ENCODE data around the gene COQ3.

The COQ3 gene, protein sequence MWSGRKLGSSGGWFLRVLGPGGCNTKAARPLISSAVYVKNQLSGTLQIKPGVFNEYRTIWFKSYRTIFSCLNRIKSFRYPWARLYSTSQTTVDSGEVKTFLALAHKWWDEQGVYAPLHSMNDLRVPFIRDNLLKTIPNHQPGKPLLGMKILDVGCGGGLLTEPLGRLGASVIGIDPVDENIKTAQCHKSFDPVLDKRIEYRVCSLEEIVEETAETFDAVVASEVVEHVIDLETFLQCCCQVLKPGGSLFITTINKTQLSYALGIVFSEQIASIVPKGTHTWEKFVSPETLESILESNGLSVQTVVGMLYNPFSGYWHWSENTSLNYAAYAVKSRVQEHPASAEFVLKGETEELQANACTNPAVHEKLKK
- total RNA-seq, result 1.5 to 2.4 (median 1.7) reads per million in 3 donors

DNA sequence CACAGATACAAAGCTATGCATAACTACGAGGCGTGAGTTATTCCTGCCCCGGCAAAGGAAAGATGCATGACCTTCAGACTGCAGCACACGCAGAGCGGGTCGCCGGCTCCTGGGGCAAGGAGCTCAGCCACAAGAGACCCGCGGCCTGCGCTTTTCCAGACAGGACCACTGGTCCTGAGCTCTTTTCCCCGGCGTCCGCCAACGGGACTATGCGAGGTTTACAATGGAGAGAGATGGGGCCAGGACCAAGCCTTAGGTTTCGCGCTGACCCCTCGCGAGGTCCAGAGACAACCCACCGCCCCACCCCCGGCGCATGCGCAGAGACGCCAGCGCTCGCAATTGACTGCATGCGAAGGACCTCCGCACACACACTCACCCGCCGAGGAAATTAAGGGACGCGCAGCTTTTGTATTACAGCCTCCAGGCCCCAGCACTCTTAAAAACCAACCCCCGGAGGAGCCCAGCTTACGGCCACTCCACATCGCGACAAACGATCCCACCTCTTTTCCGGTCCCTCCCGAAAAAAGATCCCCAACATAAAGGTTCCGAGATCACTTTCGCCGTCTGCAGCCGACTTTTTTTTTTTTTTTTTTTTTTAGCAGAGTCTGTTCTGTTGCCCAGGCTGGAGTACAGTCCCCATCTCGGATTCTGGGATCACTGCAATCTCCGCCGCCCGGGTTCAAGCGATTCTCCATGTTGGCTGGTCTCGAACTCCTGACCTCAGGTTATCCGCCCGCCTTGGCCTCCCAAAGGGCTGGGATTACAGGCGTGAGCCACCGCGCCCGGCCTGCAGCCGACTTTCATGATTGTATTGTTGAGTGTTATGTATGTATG lies at the start of gene COQ3:
TSS of gene COQ3 (minus strand) at position 498 of the 834 bp plus-strand sequence. CDS start at position 482, 16 bp downstream.
- no peaks in the 10 kb centered on the region for H3K27me3 ChIP-seq (replicated peaks; ENCODE audit: control insufficient read depth, insufficient read depth, low read length, poor library complexity, severe bottlenecking)
- no peaks in the 10 kb centered on the region for H3K36me3 ChIP-seq (ENCODE audit: control insufficient read depth, insufficient read depth, low read length)
- no peaks in the 10 kb centered on the region for H3K4me1 ChIP-seq (ENCODE audit: control insufficient read depth, insufficient read depth, low read length, poor library complexity, severe bottlenecking)
- peak within 1 kb of the TSS; percentile 96 for H3K4me3 ChIP-seq (ENCODE audit: insufficient read depth, low read depth, low read length, poor library complexity, severe bottlenecking)
- DNase-seq, result peak; percentile 41 to 53 (median 42)
- no peaks in the 10 kb centered on the region for H3K9me3 ChIP-seq (ENCODE audit: control insufficient read depth, low read length)
- H3K27ac ChIP-seq (ENCODE audit: insufficient read depth, low read length, poor library complexity, severe bottlenecking), result peak within 1 kb of the TSS; percentile 47

DNA sequence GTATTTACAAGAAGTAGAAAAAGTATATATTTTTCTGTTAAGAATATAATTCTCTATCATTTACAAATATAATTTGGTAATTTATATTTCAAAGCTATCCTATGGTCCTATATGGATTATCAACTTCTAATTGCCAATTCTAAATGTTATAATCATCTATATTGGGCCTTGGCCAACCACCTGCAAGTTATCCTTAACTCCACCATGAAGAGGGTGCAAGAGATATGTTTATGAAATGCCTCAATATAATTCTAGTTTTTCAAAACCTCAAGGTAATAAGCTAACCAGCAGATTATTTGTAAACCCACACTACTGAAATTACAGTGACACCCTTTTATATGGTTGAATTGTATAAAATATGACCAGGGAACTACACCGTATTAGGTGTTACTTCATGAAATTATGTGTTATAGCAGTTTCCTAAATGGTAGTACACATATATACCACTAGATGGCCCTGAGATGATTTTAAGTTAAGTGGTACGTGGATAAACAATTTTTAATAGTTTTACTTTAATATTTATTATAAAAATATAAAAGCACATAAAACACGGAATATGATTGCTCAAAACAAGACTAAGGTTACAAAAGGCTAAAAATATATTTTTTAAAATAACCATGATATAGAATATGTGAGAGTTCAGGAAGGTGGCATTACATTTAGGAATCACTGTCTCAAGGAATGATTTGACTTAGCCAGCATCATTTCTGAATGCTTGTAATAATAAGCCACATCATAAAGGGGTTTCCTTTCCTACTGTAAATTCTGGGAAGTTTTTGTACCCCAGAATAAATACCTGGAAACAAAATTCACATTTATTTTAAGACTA lies 40.9 kb upstream of the COQ3 start:
- DNase-seq, result no peak
- Histone ChIP-seq H3K36me3 (ENCODE audit: control insufficient read depth, insufficient read depth, low read length) (peaks cover 6% of the 10 kb centered on the region), H3K27ac (ENCODE audit: insufficient read depth, low read length, poor library complexity, severe bottlenecking) (no peak overlapping the region), H3K4me3 (ENCODE audit: insufficient read depth, low read depth, low read length, poor library complexity, severe bottlenecking) (no peak overlapping the region), H3K4me1 (ENCODE audit: control insufficient read depth, insufficient read depth, low read length, poor library complexity, severe bottlenecking) (peaks cover 3% of the 10 kb centered on the region), H3K9me3 (ENCODE audit: control insufficient read depth, low read length) (no peaks in the 10 kb centered on the region), H3K27me3 (replicated peaks; ENCODE audit: control insufficient read depth, insufficient read depth, low read length, poor library complexity, severe bottlenecking) (no peaks in the 10 kb centered on the region)

DNA sequence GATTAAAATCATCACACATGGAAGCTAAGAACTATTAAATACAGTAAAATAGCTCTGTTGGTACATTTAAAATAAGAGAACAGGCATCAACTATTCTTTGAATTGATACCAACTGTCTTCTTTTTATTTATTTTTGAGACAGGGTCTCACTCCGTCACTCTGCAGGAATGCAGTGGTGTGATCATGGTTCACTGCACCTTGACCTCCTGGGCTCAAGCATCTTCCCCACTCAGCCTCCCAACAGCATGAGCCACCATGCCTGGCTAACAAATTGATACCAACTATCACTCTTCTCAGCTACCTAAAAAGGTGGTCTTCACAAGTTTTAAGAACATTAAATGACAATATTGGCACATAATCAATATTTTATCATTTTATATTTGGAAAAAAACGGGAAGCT lies 38.9 kb upstream of the COQ3 start:
- Histone ChIP-seq H3K4me1 (ENCODE audit: control insufficient read depth, insufficient read depth, low read length, poor library complexity, severe bottlenecking) (peaks cover 3% of the 10 kb centered on the region), H3K9me3 (ENCODE audit: control insufficient read depth, low read length) (no peaks in the 10 kb centered on the region), H3K27ac (ENCODE audit: insufficient read depth, low read length, poor library complexity, severe bottlenecking) (no peak overlapping the region), H3K27me3 (replicated peaks; ENCODE audit: control insufficient read depth, insufficient read depth, low read length, poor library complexity, severe bottlenecking) (no peaks in the 10 kb centered on the region), H3K36me3 (ENCODE audit: control insufficient read depth, insufficient read depth, low read length) (peaks cover 6% of the 10 kb centered on the region), H3K4me3 (ENCODE audit: insufficient read depth, low read depth, low read length, poor library complexity, severe bottlenecking) (no peak overlapping the region)
- no peak for DNase-seq

DNA sequence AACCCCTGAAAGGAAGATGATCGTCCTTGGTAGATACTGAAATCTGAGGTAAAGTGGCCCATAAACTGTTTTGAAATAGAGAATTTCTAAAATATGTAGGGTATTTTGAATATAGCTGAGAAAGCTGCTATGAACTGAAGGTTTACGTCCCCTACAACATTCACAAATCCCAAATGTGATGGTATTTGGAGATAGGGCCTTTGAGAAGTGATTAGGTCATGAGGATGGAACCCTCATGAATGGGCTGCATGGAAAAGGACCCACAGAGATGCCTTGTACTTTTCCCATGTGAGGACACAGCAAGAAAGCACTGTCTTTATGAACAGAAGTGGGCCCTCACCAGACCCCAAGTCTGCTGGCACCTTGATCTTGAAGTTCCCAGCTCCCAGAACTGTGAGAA lies 37.9 kb upstream of the COQ3 start:
- H3K4me1 ChIP-seq (ENCODE audit: control insufficient read depth, insufficient read depth, low read length, poor library complexity, severe bottlenecking), result peaks cover 3% of the 10 kb centered on the region
- H3K27me3 ChIP-seq (replicated peaks; ENCODE audit: control insufficient read depth, insufficient read depth, low read length, poor library complexity, severe bottlenecking), result no peaks in the 10 kb centered on the region
- peaks cover 6% of the 10 kb centered on the region for H3K36me3 ChIP-seq (ENCODE audit: control insufficient read depth, insufficient read depth, low read length)
- H3K4me3 ChIP-seq (ENCODE audit: insufficient read depth, low read depth, low read length, poor library complexity, severe bottlenecking), result no peak overlapping the region
- no peak for DNase-seq
- no peak overlapping the region for H3K27ac ChIP-seq (ENCODE audit: insufficient read depth, low read length, poor library complexity, severe bottlenecking)
- no peaks in the 10 kb centered on the region for H3K9me3 ChIP-seq (ENCODE audit: control insufficient read depth, low read length)

DNA sequence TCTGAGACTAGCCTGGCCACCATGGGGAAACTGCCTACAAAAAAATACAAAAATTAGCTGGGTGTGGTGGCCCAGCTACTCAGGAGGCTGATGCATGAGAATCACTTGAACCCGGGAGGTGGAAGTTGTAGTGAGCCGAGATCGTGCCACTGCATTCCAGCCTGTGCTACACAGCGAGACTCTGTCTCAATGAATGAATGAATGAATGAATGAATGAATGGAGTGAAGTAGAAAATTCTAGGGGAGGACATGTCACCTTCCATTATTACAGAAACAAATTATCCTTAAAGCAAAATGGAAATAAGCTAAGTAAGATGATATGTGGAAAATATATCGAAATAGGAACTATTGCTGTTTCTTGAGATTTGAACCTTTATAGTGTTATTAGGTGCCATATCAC lies 34.0 kb upstream of the COQ3 start:
- H3K4me1 ChIP-seq (ENCODE audit: control insufficient read depth, insufficient read depth, low read length, poor library complexity, severe bottlenecking), result peaks cover 19% of the 10 kb centered on the region
- H3K27ac ChIP-seq (ENCODE audit: insufficient read depth, low read length, poor library complexity, severe bottlenecking), result no peak overlapping the region
- no peaks in the 10 kb centered on the region for H3K27me3 ChIP-seq (replicated peaks; ENCODE audit: control insufficient read depth, insufficient read depth, low read length, poor library complexity, severe bottlenecking)
- no peaks in the 10 kb centered on the region for H3K9me3 ChIP-seq (ENCODE audit: control insufficient read depth, low read length)
- DNase-seq, result no peak
- H3K36me3 ChIP-seq (ENCODE audit: control insufficient read depth, insufficient read depth, low read length), result peaks cover 6% of the 10 kb centered on the region
- no peak overlapping the region for H3K4me3 ChIP-seq (ENCODE audit: insufficient read depth, low read depth, low read length, poor library complexity, severe bottlenecking)

DNA sequence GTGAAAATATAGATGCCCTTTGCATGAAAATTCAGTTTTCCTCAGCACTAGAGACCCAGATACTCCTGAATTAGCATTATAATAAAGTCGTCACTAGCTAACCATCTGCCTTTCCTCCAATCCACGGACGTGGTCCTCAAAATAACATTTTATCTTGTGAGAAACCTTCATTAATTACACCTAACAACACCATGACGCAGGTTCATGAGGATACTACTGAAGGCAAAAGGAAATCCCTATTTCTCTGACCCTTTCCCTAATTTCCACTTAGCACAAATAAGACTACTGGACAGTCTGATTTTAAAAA lies 32.4 kb upstream of the COQ3 start:
- no peaks in the 10 kb centered on the region for H3K9me3 ChIP-seq (ENCODE audit: control insufficient read depth, low read length)
- no peak for DNase-seq
- H3K27ac ChIP-seq (ENCODE audit: insufficient read depth, low read length, poor library complexity, severe bottlenecking), result no peak overlapping the region
- H3K4me1 ChIP-seq (ENCODE audit: control insufficient read depth, insufficient read depth, low read length, poor library complexity, severe bottlenecking), result peaks cover 27% of the 10 kb centered on the region
- peak overlapping the region; percentile 99 for H3K4me3 ChIP-seq (ENCODE audit: insufficient read depth, low read depth, low read length, poor library complexity, severe bottlenecking)
- H3K27me3 ChIP-seq (replicated peaks; ENCODE audit: control insufficient read depth, insufficient read depth, low read length, poor library complexity, severe bottlenecking), result no peaks in the 10 kb centered on the region
- peaks cover 6% of the 10 kb centered on the region for H3K36me3 ChIP-seq (ENCODE audit: control insufficient read depth, insufficient read depth, low read length)

DNA sequence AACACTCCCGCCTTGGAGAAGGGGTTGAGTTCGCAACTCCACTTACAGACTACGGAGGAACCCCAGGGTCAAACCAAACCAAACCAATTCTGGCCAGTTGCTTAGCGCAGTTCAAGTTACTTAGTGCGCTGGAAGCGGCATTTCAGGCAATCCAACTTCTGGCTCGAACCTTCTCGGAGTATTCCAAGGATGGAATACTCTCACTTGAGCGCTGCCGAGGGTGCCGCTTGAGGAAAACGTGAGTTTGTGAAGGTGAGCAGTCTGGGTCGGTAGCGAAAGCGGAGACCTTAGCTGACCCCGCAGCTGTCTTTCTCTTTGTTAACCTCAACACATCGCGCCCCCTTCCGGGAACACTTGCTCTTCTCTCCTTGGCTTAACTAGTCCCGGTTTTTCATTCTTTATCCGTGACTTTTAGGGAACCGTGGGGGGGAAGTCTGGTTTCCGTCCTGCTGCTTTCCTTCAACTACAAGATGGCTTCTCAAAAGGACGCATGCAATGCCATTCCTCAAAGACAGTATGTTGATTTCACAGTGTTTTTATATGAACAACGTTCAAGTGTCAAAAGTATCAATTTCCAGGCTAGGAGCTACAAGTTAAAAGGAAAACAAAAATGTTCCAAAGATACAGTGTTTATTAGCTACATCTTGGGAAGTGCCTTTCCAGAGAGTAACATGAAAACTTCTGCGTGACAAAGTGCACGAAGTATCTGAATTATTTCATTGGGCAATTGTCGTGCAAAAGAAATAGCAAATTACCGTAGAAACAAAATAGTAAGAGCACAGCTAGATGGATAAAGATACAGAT lies 31.9 kb upstream of the COQ3 start:
- Histone ChIP-seq H3K4me1 (ENCODE audit: control insufficient read depth, insufficient read depth, low read length, poor library complexity, severe bottlenecking) (peaks cover 30% of the 10 kb centered on the region), H3K4me3 (ENCODE audit: insufficient read depth, low read depth, low read length, poor library complexity, severe bottlenecking) (peak overlapping the region; percentile 99), H3K27me3 (replicated peaks; ENCODE audit: control insufficient read depth, insufficient read depth, low read length, poor library complexity, severe bottlenecking) (no peaks in the 10 kb centered on the region), H3K36me3 (ENCODE audit: control insufficient read depth, insufficient read depth, low read length) (peaks cover 5% of the 10 kb centered on the region), H3K9me3 (ENCODE audit: control insufficient read depth, low read length) (no peaks in the 10 kb centered on the region), H3K27ac (ENCODE audit: insufficient read depth, low read length, poor library complexity, severe bottlenecking) (peak overlapping the region; percentile 100)
- peak; percentile 10 to 41 (median 39) for DNase-seq

DNA sequence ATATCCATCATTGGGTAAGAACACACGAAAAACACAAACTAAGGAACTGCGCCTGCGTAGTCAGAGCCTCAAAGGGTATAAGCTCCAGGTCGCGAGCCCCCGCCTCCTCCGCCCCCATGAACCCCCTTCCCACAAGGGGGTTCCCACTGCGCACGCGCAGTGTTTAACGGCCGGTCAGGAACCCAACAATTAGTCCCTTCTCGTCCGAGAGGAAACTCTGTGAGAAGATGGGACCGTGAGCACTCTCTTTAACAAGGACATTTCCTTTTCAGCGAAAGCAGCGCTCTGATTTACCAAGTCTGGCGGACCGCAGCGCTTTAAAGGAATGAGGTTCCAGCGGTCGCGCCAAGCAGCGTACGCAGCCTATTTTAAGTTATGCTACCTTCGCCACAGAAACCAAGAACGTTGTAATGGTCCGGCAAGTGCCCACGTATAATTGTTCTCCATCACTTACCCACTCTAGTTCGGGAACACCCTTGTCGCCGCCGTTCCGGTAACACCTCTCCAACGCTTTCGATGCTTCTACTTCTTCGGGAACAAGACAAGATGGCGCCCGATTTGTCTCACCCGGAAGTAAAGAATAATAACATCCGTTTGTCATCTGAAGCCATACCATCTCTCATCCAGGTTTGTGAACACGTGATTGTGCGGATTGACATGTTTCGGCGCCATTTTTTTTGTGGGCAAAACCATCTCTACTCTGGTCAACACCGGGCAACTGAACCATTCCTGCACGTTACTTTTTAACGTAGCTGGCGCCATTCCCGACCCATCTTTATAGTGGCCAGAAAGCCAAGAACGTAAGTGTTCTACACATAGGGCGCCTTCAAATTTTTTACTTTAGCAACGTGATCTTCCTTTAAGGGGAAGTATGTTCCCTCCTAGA lies 31.0 kb upstream of the COQ3 start, which contains the start of gene PNISR:
TSS of gene PNISR (minus strand) at position 548 of the 886 bp plus-strand sequence. CDS start 10,649 bp downstream, outside the sequence.
- H3K27ac ChIP-seq (ENCODE audit: insufficient read depth, low read length, poor library complexity, severe bottlenecking), result peak within 1 kb of the TSS; percentile 100
- no peaks in the 10 kb centered on the region for H3K9me3 ChIP-seq (ENCODE audit: control insufficient read depth, low read length)
- peaks cover 32% of the 10 kb centered on the region for H3K4me1 ChIP-seq (ENCODE audit: control insufficient read depth, insufficient read depth, low read length, poor library complexity, severe bottlenecking)
- no peaks in the 10 kb centered on the region for H3K27me3 ChIP-seq (replicated peaks; ENCODE audit: control insufficient read depth, insufficient read depth, low read length, poor library complexity, severe bottlenecking)
- H3K4me3 ChIP-seq (ENCODE audit: insufficient read depth, low read depth, low read length, poor library complexity, severe bottlenecking), result peak within 1 kb of the TSS; percentile 99
- DNase-seq, result peak; percentile 80 to 86 (median 83)
- no peaks in the 10 kb centered on the region for H3K36me3 ChIP-seq (ENCODE audit: control insufficient read depth, insufficient read depth, low read length)
